HCT116 (cell line): ENCODE results near the gene CDH23. TPM values are rescaled to one million over a fixed set of nuclear protein-coding genes. Genes with fewer than 3 reads are reported as not detected.

ENCODE experiments used
- ATAC-seq: fragments of 200-7000 bp; cut with Tn5 transposase; 2 replicates; pipeline ENCODE4 v1.9.1; 2020; ENCODE audit warnings: mild to moderate bottlenecking, moderate library complexity
- BruUV-seq: library from RNA; stranded (reverse); fragments of 400-500 nt; replicated peaks from 2 replicates; lab custom pipeline; 2021; lab: Mats Ljungman, UMichigan
- CTCF ChIA-PET: fragments of 300-600 bp; sonication (Branson Sonifier 250); formaldehyde crosslinking; loops from one replicate; lab custom pipeline; 2021; ENCODE audit warnings: antibody characterized with exemption; lab: Charles Lee
- POLR2A ChIA-PET: fragments of 300-600, 350-600 bp; sonication (Branson Sonifier 250); formaldehyde crosslinking; loops from one replicate; lab custom pipeline; 2021; ENCODE audit warnings: antibody characterized with exemption; lab: Charles Lee
- RAD21 ChIA-PET, 2 experiments: fragments of 300-600 bp; sonication (Branson Sonifier 250); formaldehyde crosslinking; loops; one replicate each; lab custom pipeline; 2023; ENCODE audit warnings: low total read pairs in 2 of 2; ENCODE audit not compliant: uncharacterized antibody in 2 of 2, unreplicated experiment in 2 of 2, low non-redundant PET in 1 of 2; lab: Charles Lee
- DNase-seq: peaks from one replicate; pipeline ENCODE4 v3.0.0-alpha.2; 2010; ENCODE audit warnings: low read depth, low spot score
- H2AFZ ChIP-seq: fragments of 200-600 bp; shearing (Covaris generic), sonication (generic); 2 replicates; pipeline ENCODE4 v1.6.1; 2017; ENCODE audit warnings: low read depth, mixed run types, mixed read lengths, antibody characterized with exemption, low read length; ENCODE audit not compliant: poor library complexity, severe bottlenecking
- H3K27ac ChIP-seq: 2 replicates; pipeline ENCODE4 v1.5.1; 2012; ENCODE audit warnings: low read depth, low read length
- H3K27me3 ChIP-seq: fragments of 200-600 bp; sonication (generic); 2 replicates; pipeline ENCODE4 v1.6.1; 2016; ENCODE audit warnings: mixed run types, low read length, mixed read lengths; ENCODE audit not compliant: insufficient read depth
- H3K36me3 ChIP-seq, 2 experiments: fragments of 200-500 bp in 1 of 2; fragments of 200-600 bp in 1 of 2; sonication (Bioruptor generic) in 1 of 2; sonication (generic) in 1 of 2; 2 replicates each; pipeline versions ENCODE4 v1.5.1 to v1.6.1; 2014 to 2016; ENCODE audit warnings: low read length in 2 of 2, inconsistent platforms in 1 of 2, mixed read lengths in 1 of 2, mixed run types in 1 of 2; ENCODE audit not compliant: insufficient read depth in 2 of 2, control insufficient read depth in 1 of 2
- H3K4me1 ChIP-seq, 2 experiments: fragments of 200-600 bp in 1 of 2; sonication (generic) in 1 of 2; 2 replicates each; pipeline versions ENCODE4 v1.5.1 to v1.6.1; 2012 to 2017; ENCODE audit warnings: low read length in 2 of 2, inconsistent platforms in 1 of 2, mild to moderate bottlenecking in 1 of 2, mixed read lengths in 1 of 2, mixed run types in 1 of 2, moderate library complexity in 1 of 2; ENCODE audit not compliant: insufficient read depth in 2 of 2, control insufficient read depth in 1 of 2
- H3K4me2 ChIP-seq: fragments of 200-600 bp; sonication (generic); 2 replicates; pipeline ENCODE4 v1.6.1; 2017; ENCODE audit warnings: mixed run types, low read length, mixed read lengths
- H3K4me3 ChIP-seq, 2 experiments: fragments of 200-600 bp in 1 of 2; sonication (generic) in 1 of 2; replicated peaks in 1 of 2; 2 replicates each; pipeline ENCODE4 v1.5.1; 2011 to 2016; ENCODE audit warnings: low read length in 2 of 2, control low read depth in 1 of 2, low read depth in 1 of 2, mild to moderate bottlenecking in 1 of 2, mixed read lengths in 1 of 2, mixed run types in 1 of 2
- H3K79me2 ChIP-seq: fragments of 200-600 bp; sonication (generic); 2 replicates; pipeline ENCODE4 v1.6.1; 2017; ENCODE audit warnings: mild to moderate bottlenecking, mixed run types, low read length, moderate library complexity, mixed read lengths; ENCODE audit not compliant: insufficient read depth
- H3K9ac ChIP-seq: fragments of 200-600 bp; sonication (generic); 2 replicates; pipeline ENCODE4 v1.6.1; 2016; ENCODE audit warnings: low read length, mixed read lengths
- H3K9me2 ChIP-seq: fragments of 200-600 bp; sonication (generic), shearing (Covaris generic); 2 replicates; pipeline ENCODE4 v1.6.1; 2017; ENCODE audit warnings: mixed run types, mild to moderate bottlenecking, moderate library complexity; ENCODE audit not compliant: insufficient read depth
- H3K9me3 ChIP-seq, 2 experiments: fragments of 200-500 bp in 1 of 2; fragments of 200-600 bp in 1 of 2; sonication (Bioruptor generic) in 1 of 2; sonication (generic) in 1 of 2; 2 replicates each; pipeline ENCODE4 v1.6.1; 2014 to 2017; ENCODE audit warnings: low read length in 2 of 2, mixed read lengths in 2 of 2, inconsistent platforms in 1 of 2, low read depth in 1 of 2, mild to moderate bottlenecking in 1 of 2, mixed run types in 1 of 2, moderate library complexity in 1 of 2; ENCODE audit not compliant: control insufficient read depth in 1 of 2, insufficient read depth in 1 of 2
- H4K20me1 ChIP-seq: fragments of 200-600 bp; sonication (generic), shearing (Covaris generic); 2 replicates; pipeline ENCODE4 v1.6.1; 2017; ENCODE audit warnings: mixed run types, mild to moderate bottlenecking, moderate library complexity; ENCODE audit not compliant: insufficient read depth
- CEBPB ChIP-seq: IDR thresholded peaks from 2 replicates; pipeline ENCODE4 v1.6.1; 2012; ENCODE audit warnings: low read depth
- ELF1 ChIP-seq: IDR thresholded peaks from 2 replicates; pipeline ENCODE4 v1.6.1; 2012; ENCODE audit warnings: low read depth, borderline replicate concordance
- EZH2phosphoT487 ChIP-seq: fragments of 200-600 bp; IDR thresholded peaks from 2 replicates; pipeline ENCODE4 v1.6.1; 2018; ENCODE audit warnings: antibody characterized with exemption, borderline replicate concordance
- FOSL1 ChIP-seq: IDR thresholded peaks from 2 replicates; pipeline ENCODE4 v1.6.1; 2012; ENCODE audit warnings: low read depth
- JUND ChIP-seq: IDR thresholded peaks from 2 replicates; pipeline ENCODE4 v1.6.1; 2012
- POLR2A ChIP-seq: IDR thresholded peaks from 2 replicates; pipeline ENCODE4 v1.7.0; 2011; ENCODE audit warnings: borderline replicate concordance; ENCODE audit not compliant: insufficient read depth, insufficient read length; ENCODE audit errors: extremely low read depth
- POLR2AphosphoS5 ChIP-seq: IDR thresholded peaks from 2 replicates; pipeline ENCODE4 v1.6.1; 2011; ENCODE audit warnings: mild to moderate bottlenecking, low read depth, low read length, moderate library complexity
- RAD21 ChIP-seq: IDR thresholded peaks from 2 replicates; pipeline ENCODE4 v1.6.1; 2012; ENCODE audit warnings: low read depth, mild to moderate bottlenecking
- SIN3A ChIP-seq: IDR thresholded peaks from 2 replicates; pipeline ENCODE4 v1.6.1; 2012; ENCODE audit warnings: low read depth
- SP1 ChIP-seq: IDR thresholded peaks from 2 replicates; pipeline ENCODE4 v1.6.1; 2012; ENCODE audit warnings: low read depth
- SRF ChIP-seq: IDR thresholded peaks from 2 replicates; pipeline ENCODE4 v1.6.1; 2012; ENCODE audit warnings: low read depth
- TCF7L2 ChIP-seq: IDR thresholded peaks from 2 replicates; pipeline ENCODE4 v1.7.0; 2011; ENCODE audit warnings: borderline replicate concordance, inconsistent platforms; ENCODE audit not compliant: insufficient read depth, insufficient read length; ENCODE audit errors: extremely low read depth
- YY1 ChIP-seq: IDR thresholded peaks from 2 replicates; pipeline ENCODE4 v1.6.1; 2011; ENCODE audit warnings: low read length, low read depth, moderate library complexity, mild to moderate bottlenecking; ENCODE audit not compliant: insufficient replicate concordance; ENCODE audit errors: extremely low read depth
- ZFX ChIP-seq: fragments of 450-650 bp; IDR thresholded peaks from 2 replicates; pipeline ENCODE4 v1.6.1; 2017
- intact Hi-C: fragments of 100-400 bp; cut with micrococcal nuclease; formaldehyde crosslinking; loops from 2 replicates; pipeline ENCODE4 v1.10.0; 2022
- total RNA-seq: library from RNA; stranded (reverse); gene quantifications from one replicate; pipeline ENCODE4 v1.2.1, GENCODE V29; 2021; ENCODE audit not compliant: unreplicated experiment
- TF ChIP-seq, protein P1 (sequence below), 3 experiments: fragments of 200-600 bp in 1 of 3; sonication (generic) in 1 of 3; IDR thresholded peaks in 2 of 3; conservative IDR thresholded peaks in 1 of 3; 2 replicates each; pipeline ENCODE4 v1.5.1; 2012 to 2017; ENCODE audit warnings: low read depth in 2 of 3, low read length in 2 of 3, antibody characterized with exemption in 1 of 3, borderline replicate concordance in 1 of 3, control low read depth in 1 of 3, mild to moderate bottlenecking in 1 of 3, mixed read lengths in 1 of 3, mixed run types in 1 of 3, moderate library complexity in 1 of 3; ENCODE audit not compliant: insufficient read depth in 1 of 3
- TF ChIP-seq, protein P2 (sequence below): IDR thresholded peaks from 2 replicates; pipeline ENCODE4 v1.6.1; 2012
- TF ChIP-seq, protein P3 (sequence below): IDR thresholded peaks from 2 replicates; pipeline ENCODE4 v1.6.1; 2011; ENCODE audit warnings: mild to moderate bottlenecking, low read length, moderate library complexity; ENCODE audit not compliant: insufficient replicate concordance; ENCODE audit errors: extremely low read depth
- TF ChIP-seq, protein P4 (sequence below): IDR thresholded peaks from 2 replicates; pipeline ENCODE4 v1.6.1; 2012; ENCODE audit warnings: low read depth

CDH23 gene
- total RNA-seq, 1 experiment from 2014 or later = not detected

DNA sequence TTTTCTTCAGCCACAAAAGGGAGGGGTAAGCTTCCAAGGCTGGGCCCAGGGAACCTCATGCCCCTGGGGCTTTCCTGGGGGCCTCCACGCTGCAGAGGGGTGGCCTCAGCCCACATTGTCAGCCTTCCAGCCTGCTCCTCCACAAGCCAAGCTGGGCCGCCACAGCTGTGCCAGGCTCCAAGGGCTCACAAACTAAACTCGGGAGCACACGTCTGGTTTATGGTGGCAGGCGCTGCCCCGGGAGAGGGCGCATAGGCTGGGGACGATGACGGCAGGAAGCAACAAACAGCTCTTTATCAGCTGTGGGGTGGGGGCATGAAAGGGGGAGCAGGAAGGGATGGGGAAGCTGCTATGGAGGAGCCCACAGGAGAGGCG lies 6.3 kb upstream of the CDH23 start:
- H3K27ac ChIP-seq = no peak overlapping the region
- DNase-seq (no peak), ATAC-seq (no peak)
- POLR2A ChIA-PET = no interaction called here
- H3K4me1 ChIP-seq = no peaks in the 10 kb centered on the region
- no TSS peak for BruUV-seq
- H2AFZ ChIP-seq = no peak overlapping the region
- no peaks in the 10 kb centered on the region for H4K20me1 ChIP-seq
- RAD21 ChIA-PET = no interaction called here
- no peaks in the 10 kb centered on the region for H3K9me2 ChIP-seq
- no peaks in the 10 kb centered on the region for H3K9me3 ChIP-seq
- H3K4me3 ChIP-seq = no peak overlapping the region
- TF ChIP-seq EZH2phosphoT487 (no peak), FOSL1 (no peak), POLR2AphosphoS5 (no peak), ELF1 (no peak), YY1 (no peak), TCF7L2 (no peak), SRF (no peak), JUND (no peak), POLR2A (no peak), RAD21 (no peak), ZFX (no peak), SP1 (no peak), CEBPB (no peak), SIN3A (no peak)
- TF ChIP-seq, protein P1, sequence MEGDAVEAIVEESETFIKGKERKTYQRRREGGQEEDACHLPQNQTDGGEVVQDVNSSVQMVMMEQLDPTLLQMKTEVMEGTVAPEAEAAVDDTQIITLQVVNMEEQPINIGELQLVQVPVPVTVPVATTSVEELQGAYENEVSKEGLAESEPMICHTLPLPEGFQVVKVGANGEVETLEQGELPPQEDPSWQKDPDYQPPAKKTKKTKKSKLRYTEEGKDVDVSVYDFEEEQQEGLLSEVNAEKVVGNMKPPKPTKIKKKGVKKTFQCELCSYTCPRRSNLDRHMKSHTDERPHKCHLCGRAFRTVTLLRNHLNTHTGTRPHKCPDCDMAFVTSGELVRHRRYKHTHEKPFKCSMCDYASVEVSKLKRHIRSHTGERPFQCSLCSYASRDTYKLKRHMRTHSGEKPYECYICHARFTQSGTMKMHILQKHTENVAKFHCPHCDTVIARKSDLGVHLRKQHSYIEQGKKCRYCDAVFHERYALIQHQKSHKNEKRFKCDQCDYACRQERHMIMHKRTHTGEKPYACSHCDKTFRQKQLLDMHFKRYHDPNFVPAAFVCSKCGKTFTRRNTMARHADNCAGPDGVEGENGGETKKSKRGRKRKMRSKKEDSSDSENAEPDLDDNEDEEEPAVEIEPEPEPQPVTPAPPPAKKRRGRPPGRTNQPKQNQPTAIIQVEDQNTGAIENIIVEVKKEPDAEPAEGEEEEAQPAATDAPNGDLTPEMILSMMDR (IDR thresholded peaks at IDR 0.05 in 2 of 3, conservative IDR thresholded peaks at IDR 0.05 in 1 of 3; ENCODE audit: borderline replicate concordance in 1 of 3, insufficient read depth in 1 of 3, low read depth in 2 of 3, low read length in 2 of 3) = no peak
- TF ChIP-seq, protein P2, sequence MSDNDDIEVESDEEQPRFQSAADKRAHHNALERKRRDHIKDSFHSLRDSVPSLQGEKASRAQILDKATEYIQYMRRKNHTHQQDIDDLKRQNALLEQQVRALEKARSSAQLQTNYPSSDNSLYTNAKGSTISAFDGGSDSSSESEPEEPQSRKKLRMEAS = no peak
- TF ChIP-seq, protein P3, sequence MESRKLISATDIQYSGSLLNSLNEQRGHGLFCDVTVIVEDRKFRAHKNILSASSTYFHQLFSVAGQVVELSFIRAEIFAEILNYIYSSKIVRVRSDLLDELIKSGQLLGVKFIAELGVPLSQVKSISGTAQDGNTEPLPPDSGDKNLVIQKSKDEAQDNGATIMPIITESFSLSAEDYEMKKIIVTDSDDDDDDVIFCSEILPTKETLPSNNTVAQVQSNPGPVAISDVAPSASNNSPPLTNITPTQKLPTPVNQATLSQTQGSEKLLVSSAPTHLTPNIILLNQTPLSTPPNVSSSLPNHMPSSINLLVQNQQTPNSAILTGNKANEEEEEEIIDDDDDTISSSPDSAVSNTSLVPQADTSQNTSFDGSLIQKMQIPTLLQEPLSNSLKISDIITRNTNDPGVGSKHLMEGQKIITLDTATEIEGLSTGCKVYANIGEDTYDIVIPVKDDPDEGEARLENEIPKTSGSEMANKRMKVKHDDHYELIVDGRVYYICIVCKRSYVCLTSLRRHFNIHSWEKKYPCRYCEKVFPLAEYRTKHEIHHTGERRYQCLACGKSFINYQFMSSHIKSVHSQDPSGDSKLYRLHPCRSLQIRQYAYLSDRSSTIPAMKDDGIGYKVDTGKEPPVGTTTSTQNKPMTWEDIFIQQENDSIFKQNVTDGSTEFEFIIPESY = no peak
- TF ChIP-seq, protein P4, sequence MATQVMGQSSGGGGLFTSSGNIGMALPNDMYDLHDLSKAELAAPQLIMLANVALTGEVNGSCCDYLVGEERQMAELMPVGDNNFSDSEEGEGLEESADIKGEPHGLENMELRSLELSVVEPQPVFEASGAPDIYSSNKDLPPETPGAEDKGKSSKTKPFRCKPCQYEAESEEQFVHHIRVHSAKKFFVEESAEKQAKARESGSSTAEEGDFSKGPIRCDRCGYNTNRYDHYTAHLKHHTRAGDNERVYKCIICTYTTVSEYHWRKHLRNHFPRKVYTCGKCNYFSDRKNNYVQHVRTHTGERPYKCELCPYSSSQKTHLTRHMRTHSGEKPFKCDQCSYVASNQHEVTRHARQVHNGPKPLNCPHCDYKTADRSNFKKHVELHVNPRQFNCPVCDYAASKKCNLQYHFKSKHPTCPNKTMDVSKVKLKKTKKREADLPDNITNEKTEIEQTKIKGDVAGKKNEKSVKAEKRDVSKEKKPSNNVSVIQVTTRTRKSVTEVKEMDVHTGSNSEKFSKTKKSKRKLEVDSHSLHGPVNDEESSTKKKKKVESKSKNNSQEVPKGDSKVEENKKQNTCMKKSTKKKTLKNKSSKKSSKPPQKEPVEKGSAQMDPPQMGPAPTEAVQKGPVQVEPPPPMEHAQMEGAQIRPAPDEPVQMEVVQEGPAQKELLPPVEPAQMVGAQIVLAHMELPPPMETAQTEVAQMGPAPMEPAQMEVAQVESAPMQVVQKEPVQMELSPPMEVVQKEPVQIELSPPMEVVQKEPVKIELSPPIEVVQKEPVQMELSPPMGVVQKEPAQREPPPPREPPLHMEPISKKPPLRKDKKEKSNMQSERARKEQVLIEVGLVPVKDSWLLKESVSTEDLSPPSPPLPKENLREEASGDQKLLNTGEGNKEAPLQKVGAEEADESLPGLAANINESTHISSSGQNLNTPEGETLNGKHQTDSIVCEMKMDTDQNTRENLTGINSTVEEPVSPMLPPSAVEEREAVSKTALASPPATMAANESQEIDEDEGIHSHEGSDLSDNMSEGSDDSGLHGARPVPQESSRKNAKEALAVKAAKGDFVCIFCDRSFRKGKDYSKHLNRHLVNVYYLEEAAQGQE = no peak
- no peaks in the 10 kb centered on the region for H3K36me3 ChIP-seq
- H3K79me2 ChIP-seq = no peaks in the 10 kb centered on the region
- H3K4me2 ChIP-seq = no peak overlapping the region
- intact Hi-C loops = no loop called here
- H3K27me3 ChIP-seq = no peaks in the 10 kb centered on the region; the same call in 1 of the 2 replicates
- CTCF ChIA-PET = no interaction called here
- no peak overlapping the region for H3K9ac ChIP-seq
